H1 (cell line): ENCODE data around the gene GSTO2. TPM values are rescaled to one million over a fixed set of nuclear protein-coding genes. Genes with fewer than 3 reads are reported as not detected.

Experiments used
- BRCA1 ChIP-seq: IDR thresholded peaks from 2 replicates; pipeline ENCODE4 v1.6.1; 2012; ENCODE audit warnings: low read depth, low read length, improper control_type of control experiment
- CBX5 ChIP-seq: fragments of 300-800, 300-1000 bp; sonication (generic); IDR thresholded peaks from 2 replicates; pipeline ENCODE4 v1.7.1; 2016; ENCODE audit warnings: antibody characterized with exemption, low read length, low read depth
- CTBP2 ChIP-seq: IDR thresholded peaks from 2 replicates; pipeline ENCODE4 v1.7.0; 2011; ENCODE audit warnings: borderline replicate concordance, mild to moderate bottlenecking, moderate library complexity, mixed read lengths, low read length; ENCODE audit not compliant: insufficient read depth, insufficient read length
- MAFK ChIP-seq: IDR thresholded peaks from 2 replicates; pipeline ENCODE4 v1.6.1; 2012; ENCODE audit warnings: low read depth, mild to moderate bottlenecking, improper control_type of control experiment, low read length
- NANOG ChIP-seq: IDR thresholded peaks from 2 replicates; pipeline ENCODE4 v1.6.1; 2011; ENCODE audit warnings: low read length, low read depth, mild to moderate bottlenecking, inconsistent platforms; ENCODE audit not compliant: insufficient read depth, poor library complexity, severe bottlenecking
- TAF1 ChIP-seq: IDR thresholded peaks from 2 replicates; pipeline ENCODE4 v1.6.1; 2011; ENCODE audit warnings: mild to moderate bottlenecking, low read depth, low read length
- TBP ChIP-seq: IDR thresholded peaks from 2 replicates; pipeline ENCODE4 v1.6.1; 2011; ENCODE audit warnings: low read depth, low read length, improper control_type of control experiment
- polyA plus RNA-seq, 7 experiments: library from polyadenylated mRNA; depleted of rRNA in 3 of 7; stranded (reverse) in 5 of 7; unstranded in 2 of 7; fragments of >200 nt in 5 of 7; fragments of 200-250 nt in 2 of 7; gene quantifications; 1 replicate in 5 of 7; 2 replicates in 1 of 7; 4 replicates in 1 of 7; pipeline versions ENCODE4 v1.2.1 to v1.2.3, GENCODE V29; 2011 to 2013; ENCODE audit warnings: missing spikeins in 2 of 7, mixed read lengths in 2 of 7
- total RNA-seq: library from RNA; stranded (reverse); fragmentation: NEBNext Ultra II Directional; extraction: Animal tissue kit (Norgen Biotek cat#: 25700); gene quantifications from 2 replicates; pipeline ENCODE4 v1.2.1, GENCODE V29; 2021
- TF ChIP-seq, protein P1 (sequence below): fragments of 300-600 bp; sonication (generic); IDR thresholded peaks from 2 replicates; pipeline ENCODE4 v1.7.1; 2012; ENCODE audit warnings: low read length, moderate library complexity, mild to moderate bottlenecking, inconsistent platforms; ENCODE audit not compliant: insufficient replicate concordance
- TF ChIP-seq, protein P2 (sequence below): IDR thresholded peaks from 2 replicates; pipeline ENCODE4 v1.6.1; 2011; ENCODE audit warnings: low read depth, mild to moderate bottlenecking, low read length; ENCODE audit not compliant: insufficient read depth

Gene GSTO2
- total and polyA plus RNA-seq, 2 of the 8 experiments (the other 6 are each of a cell fraction or from before 2014, with no cell fraction given) = 13.1 to 41.7 TPM

- TF ChIP-seq, protein P1, sequence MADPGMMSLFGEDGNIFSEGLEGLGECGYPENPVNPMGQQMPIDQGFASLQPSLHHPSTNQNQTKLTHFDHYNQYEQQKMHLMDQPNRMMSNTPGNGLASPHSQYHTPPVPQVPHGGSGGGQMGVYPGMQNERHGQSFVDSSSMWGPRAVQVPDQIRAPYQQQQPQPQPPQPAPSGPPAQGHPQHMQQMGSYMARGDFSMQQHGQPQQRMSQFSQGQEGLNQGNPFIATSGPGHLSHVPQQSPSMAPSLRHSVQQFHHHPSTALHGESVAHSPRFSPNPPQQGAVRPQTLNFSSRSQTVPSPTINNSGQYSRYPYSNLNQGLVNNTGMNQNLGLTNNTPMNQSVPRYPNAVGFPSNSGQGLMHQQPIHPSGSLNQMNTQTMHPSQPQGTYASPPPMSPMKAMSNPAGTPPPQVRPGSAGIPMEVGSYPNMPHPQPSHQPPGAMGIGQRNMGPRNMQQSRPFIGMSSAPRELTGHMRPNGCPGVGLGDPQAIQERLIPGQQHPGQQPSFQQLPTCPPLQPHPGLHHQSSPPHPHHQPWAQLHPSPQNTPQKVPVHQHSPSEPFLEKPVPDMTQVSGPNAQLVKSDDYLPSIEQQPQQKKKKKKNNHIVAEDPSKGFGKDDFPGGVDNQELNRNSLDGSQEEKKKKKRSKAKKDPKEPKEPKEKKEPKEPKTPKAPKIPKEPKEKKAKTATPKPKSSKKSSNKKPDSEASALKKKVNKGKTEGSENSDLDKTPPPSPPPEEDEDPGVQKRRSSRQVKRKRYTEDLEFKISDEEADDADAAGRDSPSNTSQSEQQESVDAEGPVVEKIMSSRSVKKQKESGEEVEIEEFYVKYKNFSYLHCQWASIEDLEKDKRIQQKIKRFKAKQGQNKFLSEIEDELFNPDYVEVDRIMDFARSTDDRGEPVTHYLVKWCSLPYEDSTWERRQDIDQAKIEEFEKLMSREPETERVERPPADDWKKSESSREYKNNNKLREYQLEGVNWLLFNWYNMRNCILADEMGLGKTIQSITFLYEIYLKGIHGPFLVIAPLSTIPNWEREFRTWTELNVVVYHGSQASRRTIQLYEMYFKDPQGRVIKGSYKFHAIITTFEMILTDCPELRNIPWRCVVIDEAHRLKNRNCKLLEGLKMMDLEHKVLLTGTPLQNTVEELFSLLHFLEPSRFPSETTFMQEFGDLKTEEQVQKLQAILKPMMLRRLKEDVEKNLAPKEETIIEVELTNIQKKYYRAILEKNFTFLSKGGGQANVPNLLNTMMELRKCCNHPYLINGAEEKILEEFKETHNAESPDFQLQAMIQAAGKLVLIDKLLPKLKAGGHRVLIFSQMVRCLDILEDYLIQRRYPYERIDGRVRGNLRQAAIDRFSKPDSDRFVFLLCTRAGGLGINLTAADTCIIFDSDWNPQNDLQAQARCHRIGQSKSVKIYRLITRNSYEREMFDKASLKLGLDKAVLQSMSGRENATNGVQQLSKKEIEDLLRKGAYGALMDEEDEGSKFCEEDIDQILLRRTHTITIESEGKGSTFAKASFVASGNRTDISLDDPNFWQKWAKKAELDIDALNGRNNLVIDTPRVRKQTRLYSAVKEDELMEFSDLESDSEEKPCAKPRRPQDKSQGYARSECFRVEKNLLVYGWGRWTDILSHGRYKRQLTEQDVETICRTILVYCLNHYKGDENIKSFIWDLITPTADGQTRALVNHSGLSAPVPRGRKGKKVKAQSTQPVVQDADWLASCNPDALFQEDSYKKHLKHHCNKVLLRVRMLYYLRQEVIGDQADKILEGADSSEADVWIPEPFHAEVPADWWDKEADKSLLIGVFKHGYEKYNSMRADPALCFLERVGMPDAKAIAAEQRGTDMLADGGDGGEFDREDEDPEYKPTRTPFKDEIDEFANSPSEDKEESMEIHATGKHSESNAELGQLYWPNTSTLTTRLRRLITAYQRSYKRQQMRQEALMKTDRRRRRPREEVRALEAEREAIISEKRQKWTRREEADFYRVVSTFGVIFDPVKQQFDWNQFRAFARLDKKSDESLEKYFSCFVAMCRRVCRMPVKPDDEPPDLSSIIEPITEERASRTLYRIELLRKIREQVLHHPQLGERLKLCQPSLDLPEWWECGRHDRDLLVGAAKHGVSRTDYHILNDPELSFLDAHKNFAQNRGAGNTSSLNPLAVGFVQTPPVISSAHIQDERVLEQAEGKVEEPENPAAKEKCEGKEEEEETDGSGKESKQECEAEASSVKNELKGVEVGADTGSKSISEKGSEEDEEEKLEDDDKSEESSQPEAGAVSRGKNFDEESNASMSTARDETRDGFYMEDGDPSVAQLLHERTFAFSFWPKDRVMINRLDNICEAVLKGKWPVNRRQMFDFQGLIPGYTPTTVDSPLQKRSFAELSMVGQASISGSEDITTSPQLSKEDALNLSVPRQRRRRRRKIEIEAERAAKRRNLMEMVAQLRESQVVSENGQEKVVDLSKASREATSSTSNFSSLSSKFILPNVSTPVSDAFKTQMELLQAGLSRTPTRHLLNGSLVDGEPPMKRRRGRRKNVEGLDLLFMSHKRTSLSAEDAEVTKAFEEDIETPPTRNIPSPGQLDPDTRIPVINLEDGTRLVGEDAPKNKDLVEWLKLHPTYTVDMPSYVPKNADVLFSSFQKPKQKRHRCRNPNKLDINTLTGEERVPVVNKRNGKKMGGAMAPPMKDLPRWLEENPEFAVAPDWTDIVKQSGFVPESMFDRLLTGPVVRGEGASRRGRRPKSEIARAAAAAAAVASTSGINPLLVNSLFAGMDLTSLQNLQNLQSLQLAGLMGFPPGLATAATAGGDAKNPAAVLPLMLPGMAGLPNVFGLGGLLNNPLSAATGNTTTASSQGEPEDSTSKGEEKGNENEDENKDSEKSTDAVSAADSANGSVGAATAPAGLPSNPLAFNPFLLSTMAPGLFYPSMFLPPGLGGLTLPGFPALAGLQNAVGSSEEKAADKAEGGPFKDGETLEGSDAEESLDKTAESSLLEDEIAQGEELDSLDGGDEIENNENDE = no peak
- TF ChIP-seq MAFK = no peak
- no peak for TF ChIP-seq CTBP2
- peak; percentile 55; the same call in 1 of the 2 replicates for TF ChIP-seq TAF1
- TF ChIP-seq BRCA1 = no peak
- TF ChIP-seq NANOG = no peak
- TF ChIP-seq TBP = peak; percentile 53; the same call in 1 of the 2 replicates
- no peak for TF ChIP-seq CBX5
- TF ChIP-seq, protein P2, sequence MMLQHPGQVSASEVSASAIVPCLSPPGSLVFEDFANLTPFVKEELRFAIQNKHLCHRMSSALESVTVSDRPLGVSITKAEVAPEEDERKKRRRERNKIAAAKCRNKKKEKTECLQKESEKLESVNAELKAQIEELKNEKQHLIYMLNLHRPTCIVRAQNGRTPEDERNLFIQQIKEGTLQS = no peak
These were observed 37.0 kb upstream of the GSTO2 start, which contains the start of gene CFAP43 (continued) for GRCh38 chr10:104231784-104232612.
